Middle frontal gyrus (tissue), 1 donor: ENCODE data around the gene FGFRL1.

Source experiments
- DNase-seq: peaks from one replicate; pipeline ENCODE4 v3.0.0-alpha.2; 2015; ENCODE audit warnings: low spot score; ENCODE audit errors: extremely low spot score

The FGFRL1 gene, protein sequence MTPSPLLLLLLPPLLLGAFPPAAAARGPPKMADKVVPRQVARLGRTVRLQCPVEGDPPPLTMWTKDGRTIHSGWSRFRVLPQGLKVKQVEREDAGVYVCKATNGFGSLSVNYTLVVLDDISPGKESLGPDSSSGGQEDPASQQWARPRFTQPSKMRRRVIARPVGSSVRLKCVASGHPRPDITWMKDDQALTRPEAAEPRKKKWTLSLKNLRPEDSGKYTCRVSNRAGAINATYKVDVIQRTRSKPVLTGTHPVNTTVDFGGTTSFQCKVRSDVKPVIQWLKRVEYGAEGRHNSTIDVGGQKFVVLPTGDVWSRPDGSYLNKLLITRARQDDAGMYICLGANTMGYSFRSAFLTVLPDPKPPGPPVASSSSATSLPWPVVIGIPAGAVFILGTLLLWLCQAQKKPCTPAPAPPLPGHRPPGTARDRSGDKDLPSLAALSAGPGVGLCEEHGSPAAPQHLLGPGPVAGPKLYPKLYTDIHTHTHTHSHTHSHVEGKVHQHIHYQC

DNA sequence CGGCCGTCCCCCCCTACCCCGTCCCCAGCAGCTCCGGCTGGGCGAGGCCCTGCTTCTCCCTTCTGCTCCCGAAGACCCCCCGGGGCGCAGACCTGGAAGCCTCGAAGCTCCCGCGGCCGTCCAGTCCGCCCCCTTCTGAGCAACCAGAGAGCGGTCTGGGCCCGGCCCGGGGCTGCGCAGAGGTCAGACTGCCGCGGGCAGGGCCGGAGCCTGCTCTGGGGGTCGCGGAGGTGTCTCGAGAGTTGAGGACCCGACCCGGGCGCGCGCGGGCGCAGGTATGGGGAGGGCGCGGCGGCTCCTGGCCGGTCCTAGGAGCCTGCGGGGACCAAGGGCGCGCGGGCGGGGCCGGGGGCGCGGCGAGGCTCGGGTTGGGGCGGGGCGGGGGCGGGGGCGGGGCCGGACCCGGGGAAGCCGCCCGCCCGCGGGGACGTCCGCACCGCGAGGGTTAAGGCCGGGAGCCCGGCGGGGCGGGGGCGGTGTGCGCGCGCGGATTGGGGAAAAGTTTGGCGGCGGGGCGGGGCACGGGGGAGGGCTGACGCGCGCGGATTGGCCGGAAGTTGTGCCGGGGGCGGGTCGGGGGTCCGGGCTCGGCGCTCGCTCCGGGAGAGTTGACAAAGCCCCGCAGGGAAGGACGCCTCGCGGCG is at the start of gene FGFRL1:
FGFRL1 (plus strand) TSS at position 605 of the 644 bp plus-strand sequence. CDS start 860 bp downstream, outside the sequence.
- DNase-seq = no peak

DNA sequence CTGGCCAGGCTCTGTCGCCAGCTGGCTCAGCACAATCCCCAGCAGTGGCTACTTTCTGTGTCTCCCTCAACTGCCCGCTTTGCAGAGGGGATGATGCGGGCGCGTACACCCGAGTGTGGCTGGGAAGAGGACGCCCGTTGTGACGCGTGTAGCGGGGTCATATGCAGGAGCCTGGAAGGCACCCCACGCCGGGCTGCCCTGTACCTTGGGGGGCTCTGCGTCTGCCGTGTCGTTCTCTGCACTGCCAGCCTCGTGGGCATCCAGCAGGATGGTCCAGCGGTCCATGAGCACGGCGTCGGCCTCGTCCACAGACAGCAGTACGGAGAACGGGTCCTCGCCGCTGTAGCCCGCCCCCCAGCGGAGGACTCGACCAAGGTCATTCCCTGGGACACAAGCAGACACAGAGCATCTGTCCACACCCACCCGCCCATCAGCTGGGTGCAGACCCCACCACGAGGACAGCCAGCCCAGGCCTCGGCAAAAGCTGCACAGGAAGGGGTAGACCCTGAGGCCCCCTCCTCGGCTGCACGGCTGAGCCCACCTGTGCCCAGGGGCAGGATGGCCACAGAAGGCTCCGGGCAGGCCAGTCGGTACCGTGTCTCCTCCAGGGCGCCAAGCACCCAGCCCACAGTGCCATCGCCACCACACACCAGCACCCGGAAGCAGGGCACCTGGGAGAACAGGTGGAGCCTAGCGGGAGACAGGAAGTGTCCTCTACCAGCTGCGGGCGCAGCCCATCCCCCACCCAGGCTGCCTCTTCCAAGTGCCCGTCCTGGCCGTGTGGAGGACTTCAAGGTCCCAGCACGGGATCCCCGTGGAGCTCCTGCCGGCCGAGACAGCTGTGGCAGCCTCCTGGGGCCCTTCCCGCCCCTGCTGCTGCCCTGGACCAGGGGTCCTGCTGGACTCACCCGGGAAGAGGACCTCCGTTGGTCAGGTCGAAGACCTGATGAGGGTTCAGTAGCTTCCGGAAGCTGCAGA is 48.9 kb upstream of the FGFRL1 start:
- no peak for DNase-seq

DNA sequence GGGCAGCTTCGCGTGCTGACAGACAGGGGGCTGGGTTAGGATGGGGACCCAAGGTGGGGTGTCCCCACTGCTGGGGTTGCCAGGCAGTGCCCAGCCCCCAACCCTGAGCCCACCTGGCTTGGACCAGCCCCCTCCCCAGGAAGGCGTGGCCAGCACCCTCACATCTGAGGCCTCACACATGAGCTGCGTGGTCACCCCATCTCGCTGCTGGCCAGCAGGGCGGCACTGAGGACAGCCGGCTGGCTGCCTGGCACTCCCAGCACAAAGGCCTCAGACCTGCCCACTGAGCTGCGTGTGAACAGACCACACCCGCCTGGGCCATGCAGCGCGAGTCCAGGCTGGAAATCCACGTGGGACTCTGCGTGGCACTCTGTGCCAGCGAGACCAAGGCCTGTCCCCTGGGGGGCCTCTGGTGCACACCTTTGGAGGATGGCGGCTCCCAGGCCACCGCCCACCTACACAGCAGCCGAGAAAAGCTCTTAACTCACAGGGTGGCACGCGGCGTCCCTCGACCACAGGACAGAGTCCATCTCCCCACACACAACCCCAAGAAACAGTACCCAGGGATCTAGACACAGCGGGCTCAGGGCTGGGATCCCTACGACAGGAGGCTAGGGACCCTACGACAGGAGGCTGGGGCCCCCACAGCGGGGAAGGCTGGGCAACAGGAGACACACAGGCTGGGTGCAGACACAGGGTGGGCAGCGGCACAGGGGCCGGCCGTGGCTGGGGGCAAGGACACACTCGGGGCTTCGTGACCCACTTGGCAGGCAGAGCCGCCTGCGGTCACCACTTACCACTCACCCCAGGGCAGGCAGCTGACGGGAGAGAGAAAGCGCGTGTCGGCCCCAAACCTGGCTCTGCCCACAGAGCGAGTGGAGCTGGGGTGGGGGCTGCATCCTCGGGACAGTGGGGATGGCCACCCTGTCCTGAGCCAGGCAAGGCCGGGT is 47.9 kb upstream of the FGFRL1 start:
- DNase-seq = no peak

DNA sequence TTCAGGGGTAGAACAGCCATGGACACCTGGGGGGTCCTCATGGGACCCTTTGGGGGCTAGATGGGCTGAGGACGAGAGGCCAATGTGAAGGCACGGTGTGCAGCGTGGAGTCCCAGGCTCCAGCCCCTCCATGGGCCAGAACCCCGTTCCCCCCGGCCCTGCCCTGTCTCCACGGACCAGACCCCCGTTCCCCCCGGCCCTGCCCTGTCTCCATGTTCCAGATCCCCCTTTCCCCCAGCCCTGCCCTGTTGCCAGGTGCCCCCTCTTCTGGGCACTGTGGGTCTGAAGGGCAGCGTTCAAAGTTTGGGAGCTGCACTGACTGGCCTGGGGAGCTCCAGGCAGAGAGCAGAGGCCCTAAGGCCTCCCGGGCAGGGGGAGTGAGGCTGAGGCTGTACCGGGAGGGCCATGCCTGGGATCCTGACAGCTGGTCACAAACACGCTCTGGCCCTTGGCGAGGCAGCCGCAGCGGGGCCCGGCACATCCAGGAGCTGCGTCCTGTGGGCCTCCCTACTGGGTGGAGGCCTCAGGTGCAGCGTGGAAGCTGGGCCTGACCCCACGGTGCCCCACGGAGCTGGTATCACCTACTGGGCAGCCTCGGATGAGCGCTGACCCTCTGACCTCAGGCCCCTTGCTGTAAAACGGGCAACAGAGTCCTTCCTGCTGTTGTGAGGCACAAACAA is 46.9 kb upstream of the FGFRL1 start:
- DNase-seq = no peak

DNA sequence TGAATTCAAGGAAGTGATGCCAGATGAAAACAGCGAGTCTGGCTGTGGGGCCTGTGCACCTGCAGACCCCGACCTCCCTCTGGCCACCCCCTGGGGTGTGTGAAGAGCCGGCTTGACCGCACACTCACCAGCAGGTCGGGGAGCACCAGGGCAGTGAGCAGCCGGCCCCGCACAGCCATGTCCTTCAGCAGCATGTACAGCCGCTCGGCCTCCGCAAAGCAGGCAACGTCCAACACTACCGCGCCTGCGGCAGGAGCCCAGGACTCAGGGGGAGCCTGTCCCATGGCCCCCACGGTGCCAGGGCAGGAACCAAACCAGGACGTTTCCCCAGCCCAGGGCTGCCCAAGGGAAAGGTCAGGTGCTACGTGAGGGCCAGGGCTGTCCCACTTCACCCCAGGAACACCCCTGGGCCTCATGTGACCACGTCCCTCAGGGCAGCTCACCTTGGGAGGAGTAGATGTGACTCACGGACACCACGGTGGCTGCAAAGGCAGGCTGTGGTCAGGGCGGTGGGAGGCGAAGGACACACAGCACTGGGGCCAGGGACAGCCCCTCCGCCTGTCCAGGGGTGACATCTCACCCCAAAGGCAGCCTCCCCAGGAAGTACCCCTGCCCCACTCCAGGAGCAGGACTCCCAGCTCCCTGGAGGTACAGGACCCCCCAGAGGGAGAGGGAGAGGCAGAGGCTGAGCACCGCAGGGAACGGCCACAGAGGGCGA is 46.2 kb upstream of the FGFRL1 start:
- DNase-seq = no peak

DNA sequence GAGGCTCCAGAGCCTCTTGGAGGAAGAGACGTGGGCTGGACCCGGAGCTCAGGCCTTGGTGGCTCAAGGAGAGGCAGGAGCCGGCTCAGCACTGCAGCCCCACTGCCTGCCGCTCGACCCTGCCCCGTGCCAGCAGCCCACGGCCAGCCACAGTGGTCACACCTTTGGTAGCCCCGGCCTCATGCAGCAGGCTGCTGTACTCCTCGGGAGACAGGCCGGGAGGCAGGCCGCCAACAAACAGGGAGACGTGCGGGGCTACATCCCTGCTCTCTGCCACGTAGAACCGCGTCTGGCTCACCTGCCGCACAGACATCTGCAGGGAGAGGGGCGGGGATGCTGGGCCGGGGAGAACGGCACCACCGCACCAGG is 45.7 kb upstream of the FGFRL1 start:
- DNase-seq = no peak

DNA sequence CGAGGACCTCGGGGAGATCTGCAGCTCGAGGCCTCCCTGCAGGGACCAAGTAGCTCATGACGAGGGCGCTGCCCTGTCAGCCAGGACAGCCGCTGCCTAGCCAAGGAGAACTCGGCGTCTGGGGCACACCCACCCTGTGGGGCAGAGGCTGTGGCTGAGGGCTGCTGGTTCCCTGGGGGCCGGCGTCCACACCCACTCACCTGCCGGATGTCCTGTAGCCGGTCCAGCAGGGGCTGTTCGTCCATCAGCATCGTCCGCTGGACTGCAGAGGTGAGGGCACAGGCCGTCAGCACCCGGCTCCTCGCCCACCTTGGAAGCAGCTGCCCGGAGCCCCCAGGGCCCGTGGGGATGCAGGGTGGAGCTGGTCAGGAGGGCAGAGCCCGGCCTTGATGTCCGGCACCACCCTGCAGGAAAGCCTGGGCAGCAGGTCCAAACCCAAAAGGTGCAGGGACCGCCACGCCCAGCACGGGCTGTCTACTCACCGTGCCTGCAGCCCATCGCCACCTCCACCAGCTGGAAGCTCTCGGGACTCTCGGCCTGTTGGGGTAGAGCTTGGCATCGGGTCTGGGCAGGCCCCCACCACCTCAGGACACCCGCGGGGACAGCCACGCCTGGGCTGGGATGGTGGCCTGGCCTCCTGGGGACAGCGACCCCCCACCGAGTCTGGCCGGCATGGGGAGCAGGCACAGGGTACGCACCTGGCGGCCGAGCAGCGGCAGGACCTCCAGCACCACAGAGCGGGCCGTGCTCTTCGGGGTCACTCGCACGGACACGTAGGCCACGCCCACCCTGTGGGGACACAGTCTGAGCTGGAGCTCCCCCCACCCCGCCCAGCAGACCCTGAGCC is 44.9 kb upstream of the FGFRL1 start:
- no peak for DNase-seq

DNA sequence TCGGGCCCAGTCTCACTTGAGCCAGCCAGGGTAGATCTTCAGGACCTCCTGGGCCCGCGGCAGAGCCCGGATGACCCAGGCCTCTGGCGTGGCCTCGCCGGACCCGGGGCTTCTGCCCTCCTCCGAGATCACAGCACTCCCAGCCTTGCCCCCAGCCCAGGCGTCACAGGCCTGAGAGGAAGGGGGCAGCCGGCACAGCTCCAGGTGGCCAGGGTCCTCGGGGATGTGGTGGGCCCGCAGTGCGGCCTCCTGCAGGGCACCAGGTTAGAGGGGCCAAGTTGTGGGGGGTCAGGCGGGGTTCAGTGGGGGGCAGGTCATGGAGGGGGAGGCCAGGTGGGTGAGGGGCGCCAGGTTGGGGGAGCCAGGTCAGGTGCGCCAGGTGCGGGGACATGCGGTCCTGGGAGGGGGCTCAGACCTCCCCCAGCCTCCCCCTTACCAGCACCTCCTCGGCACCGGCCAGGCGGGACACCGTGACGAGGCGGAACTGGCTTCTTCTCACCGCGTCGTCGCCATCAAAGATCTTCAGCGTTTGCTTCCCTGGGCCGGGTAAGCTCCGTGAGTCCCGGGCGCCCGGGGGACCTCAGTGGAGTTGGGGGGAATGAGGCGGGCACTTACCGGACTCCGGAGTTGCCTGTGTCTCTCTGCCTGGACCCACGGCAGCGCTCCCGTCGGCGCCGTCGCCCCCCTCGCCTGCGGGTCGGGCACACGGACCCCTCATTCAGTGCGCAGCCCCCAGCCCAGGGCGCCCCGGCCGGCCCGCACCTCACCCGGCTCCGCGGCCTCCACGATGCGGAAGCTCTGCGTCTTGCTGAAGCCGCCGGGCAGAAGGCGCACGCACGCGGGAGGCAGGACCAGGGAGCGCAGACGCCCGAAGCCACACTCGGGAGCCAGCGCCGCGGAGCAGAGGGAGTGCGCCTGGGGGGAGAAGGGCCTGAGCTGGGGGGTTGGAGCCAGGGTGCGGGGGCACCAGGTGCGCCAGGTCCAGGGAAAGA is 44.0 kb upstream of the FGFRL1 start:
- no peak for DNase-seq

DNA sequence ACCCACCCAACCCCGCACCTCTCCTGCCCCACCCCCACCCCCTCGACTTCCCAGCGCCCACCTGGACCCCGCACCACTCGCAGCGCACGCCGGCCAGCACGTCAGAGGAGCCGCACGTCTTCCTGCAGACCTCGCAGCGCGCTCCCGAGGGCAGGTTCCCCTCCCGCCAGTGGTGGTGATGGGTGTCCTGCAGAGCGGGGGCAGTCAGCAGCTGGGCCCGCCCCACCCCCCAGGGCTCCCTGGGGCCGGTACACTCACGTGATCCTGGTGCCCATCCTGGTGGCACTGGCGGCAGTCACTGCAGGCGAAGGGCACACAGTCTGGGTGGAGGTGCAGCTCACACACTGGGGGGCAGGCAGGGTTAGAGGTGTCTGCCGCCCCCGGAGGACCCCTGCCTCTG is 43.2 kb upstream of the FGFRL1 start:
- DNase-seq = no peak

DNA sequence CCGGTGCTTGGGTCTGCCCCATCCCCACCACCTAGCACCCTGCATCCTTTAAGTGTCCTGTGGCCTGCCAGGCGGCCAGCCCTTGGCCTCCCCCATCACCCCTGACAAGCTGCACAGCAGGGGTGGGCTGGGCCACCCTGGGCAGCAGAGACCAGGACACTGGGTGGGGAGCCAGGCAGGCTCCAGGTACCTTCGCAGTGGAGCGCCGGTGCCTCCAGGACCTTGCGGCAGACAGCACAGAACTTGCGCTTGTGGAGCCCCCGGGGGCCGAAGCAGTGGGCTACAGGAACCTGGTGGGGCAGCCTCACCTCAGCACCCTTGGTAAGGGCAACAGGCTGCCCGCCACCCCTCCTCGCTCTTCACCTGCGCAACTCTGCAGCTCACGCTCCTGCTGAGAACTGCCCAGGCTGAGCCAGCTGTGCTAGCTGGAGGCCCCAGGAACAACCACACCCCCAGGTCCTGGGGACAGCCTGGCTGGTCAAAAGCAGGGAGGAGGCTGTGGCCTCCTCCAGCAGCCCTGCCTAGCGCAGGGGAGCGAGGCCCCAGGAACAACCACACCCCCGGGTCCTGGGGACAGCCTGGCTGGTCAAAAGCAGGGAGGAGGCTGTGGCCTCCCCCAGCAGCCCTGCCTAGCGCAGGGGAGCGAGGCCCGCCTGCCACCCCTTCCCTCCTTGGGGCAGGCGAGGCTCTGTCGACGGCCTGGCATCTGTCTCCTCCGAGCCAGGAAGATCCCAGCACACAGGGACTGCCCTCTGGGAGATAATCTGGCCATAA is 42.6 kb upstream of the FGFRL1 start:
- no peak for DNase-seq

DNA sequence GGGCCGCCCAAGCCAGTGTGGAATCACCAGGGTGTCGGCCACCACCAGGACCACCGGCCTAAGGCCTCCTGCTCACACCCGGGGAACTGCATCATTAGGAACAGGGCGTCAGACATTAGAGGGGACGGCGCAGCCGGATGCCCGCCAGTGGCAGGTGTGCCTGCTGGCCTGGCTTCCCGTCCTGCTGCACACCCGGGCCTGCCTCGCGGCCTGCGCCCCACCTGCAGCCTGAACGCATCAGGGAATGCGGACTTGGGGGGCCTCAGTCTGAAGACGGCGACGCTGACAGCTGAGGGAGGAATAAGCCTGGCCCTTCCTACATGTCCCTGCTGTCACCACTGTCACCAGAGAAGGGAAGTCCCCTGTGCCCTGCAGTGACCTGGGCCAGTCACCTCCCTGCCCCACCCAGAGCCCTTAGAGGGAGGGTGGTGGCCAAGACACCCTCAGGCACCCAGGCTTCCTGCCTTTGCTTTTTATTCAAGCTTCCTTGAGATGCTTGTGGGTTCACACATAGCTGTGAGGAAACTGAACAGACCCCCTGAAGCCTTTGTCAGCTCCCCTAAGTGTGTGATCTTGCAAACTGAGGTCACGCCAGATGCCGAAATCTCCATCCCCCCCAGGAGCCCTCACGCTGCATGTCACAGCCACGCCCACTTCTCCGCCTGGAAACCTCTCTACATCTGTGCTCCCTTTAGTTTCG is 41.2 kb upstream of the FGFRL1 start:
- DNase-seq = no peak

DNA sequence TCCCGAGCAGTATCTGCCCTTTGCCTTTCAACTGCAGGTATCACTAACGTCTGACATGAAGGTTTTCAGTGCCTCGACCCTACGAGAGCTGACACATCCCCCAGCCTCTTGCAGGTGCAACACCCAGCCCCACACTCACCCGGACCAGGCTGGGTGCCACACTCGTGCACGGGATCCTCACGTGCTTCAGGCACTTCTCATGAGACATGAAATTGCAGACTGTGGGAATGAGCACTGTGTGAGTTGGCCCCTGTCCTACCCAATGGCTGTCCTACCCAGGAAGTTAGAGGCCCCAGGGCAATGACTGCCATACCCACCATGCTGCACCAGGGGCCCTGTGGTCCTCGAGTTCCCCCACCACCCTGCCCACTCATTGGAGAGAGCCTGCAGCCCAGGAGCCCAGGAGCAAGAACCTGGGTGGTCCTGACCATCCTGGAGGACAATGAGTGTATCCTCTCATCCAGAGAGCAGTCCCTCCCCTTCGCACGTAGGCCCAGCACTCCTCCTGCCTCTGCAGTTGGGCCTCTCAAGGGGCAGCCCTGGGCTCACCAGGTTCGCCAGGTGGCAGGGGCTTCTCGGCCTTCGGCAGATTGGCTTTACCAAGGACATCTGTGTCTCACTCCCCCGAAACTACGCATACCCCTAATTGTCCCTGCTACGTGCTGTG is 40.4 kb upstream of the FGFRL1 start:
- no peak for DNase-seq

DNA sequence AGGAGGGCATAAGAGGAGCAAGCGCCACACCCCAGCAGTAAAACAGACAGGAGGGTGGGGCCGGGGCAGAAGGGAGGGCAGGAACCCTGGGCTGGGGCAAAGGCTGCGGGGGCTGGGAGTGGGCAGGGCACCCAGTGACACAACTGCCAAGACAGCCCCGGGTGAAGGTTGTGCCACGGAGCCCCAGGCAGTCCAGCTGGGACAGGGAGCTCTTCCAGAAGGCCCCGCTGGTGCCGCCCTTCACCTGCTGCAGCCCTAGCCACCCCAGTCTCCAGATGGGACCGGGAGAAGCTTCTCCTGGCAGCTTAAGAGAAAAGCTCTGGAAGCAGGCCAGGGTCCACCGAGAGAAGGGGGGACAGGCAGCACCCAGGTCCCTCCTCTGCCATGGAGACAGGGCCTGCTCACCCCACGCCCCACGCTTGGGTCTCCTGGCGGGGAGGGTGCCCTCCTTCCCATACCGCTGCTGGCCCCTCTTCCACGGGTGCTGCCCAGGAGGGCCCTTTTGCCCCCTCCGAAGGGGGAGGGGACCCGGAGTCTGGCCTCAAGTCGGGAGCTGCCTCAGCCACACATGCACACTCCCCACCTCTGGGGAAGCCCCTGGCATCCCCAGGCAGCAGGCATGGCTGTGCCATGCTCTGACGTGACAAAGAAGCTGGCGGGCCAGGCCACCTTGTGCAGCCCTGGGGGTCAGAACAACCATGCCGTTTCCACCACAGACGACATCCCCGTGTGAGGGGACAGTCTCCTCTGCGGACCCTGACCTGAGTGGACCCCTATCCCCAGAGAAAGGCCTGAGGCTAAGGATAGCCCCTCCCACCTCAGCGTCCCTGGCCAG is 39.5 kb upstream of the FGFRL1 start:
- no peak for DNase-seq
